GM12875 (cell line): ENCODE data around the gene COTL1.
A peak's percentile ranks its signal among the peaks of the same experiment; 100 is the strongest.

Source experiments
- H3K4me3 ChIP-seq: one replicate; pipeline ENCODE4 v1.5.1; 2011; ENCODE audit warnings: low read depth, low read length, control low read depth
- CTCF ChIP-seq: IDR thresholded peaks from 2 replicates; pipeline ENCODE4 v1.5.1; 2011; ENCODE audit warnings: low read depth, mild to moderate bottlenecking, control low read depth, inconsistent platforms, low read length, moderate library complexity, borderline replicate concordance; ENCODE audit not compliant: insufficient read depth

The COTL1 gene

GRCh38 chr16:84600343-84601229, 17.3 kb downstream of the COTL1 start:
- peak overlapping the region; percentile 16 for H3K4me3 ChIP-seq
- no peak for TF ChIP-seq CTCF

GRCh38 chr16:84599521-84600202, 18.2 kb downstream of the COTL1 start:
- no peak for TF ChIP-seq CTCF
- peak overlapping the region; percentile 7 for H3K4me3 ChIP-seq

GRCh38 chr16:84598360-84598759, 19.5 kb downstream of the COTL1 start:
- H3K4me3 ChIP-seq: no peak overlapping the region
- no peak for TF ChIP-seq CTCF

- no peak for TF ChIP-seq CTCF
- no peak overlapping the region for H3K4me3 ChIP-seq
Measured at GRCh38 chr16:84597931-84598351, 19.9 kb downstream of the COTL1 start.

GRCh38 chr16:84597528-84597896, 20.4 kb downstream of the COTL1 start:
- no peak for TF ChIP-seq CTCF
- no peak overlapping the region for H3K4me3 ChIP-seq

- no peak overlapping the region for H3K4me3 ChIP-seq
Measured at GRCh38 chr16:84596801-84597527, 20.9 kb downstream of the COTL1 start.

More at GRCh38 chr16:84596801-84597527, 20.9 kb downstream of the COTL1 start:
- no peak for TF ChIP-seq CTCF
